HEK293 (cell line): ENCODE results near the gene DPM2.

Experiments used
- CTCF ChIA-PET: fragments of 350-600 bp; formaldehyde crosslinking; extraction: SDS; loops from one replicate; lab custom pipeline; 2021; ENCODE audit warnings: antibody characterized with exemption; lab: Yijun Ruan, JAX
- POLR2A ChIA-PET: fragments of 300-600 bp; formaldehyde crosslinking; extraction: SDS; loops from one replicate; lab custom pipeline; 2020; ENCODE audit warnings: antibody characterized with exemption, inconsistent platforms; lab: Yijun Ruan, JAX
- H3K27ac ChIP-seq: fragments of 200-500 bp; sonication (Bioruptor generic); 2 replicates; pipeline ENCODE4 v1.5.1; 2014; ENCODE audit warnings: low read depth, low read length, control low read depth, inconsistent platforms; ENCODE audit errors: extremely low read depth
- H3K36me3 ChIP-seq, 2 experiments: fragments of 200-500 bp in 1 of 2; sonication (Bioruptor generic) in 1 of 2; 1 replicate in 1 of 2; 2 replicates in 1 of 2; pipeline ENCODE4 v1.5.1; 2014 to 2017; ENCODE audit warnings: inconsistent platforms in 2 of 2, low read length in 2 of 2; ENCODE audit not compliant: control insufficient read depth in 2 of 2, insufficient read depth in 1 of 2
- H3K4me1 ChIP-seq: fragments of 200-500 bp; sonication (Bioruptor generic); 2 replicates; pipeline ENCODE4 v1.5.1; 2014; ENCODE audit warnings: mild to moderate bottlenecking, low read length, inconsistent platforms; ENCODE audit not compliant: control insufficient read depth, insufficient read depth
- H3K4me3 ChIP-seq: 2 replicates; pipeline ENCODE4 v1.5.1; 2011; ENCODE audit warnings: low read depth, mild to moderate bottlenecking, control low read depth, low read length, moderate library complexity
- H3K9me3 ChIP-seq: fragments of 200-500 bp; sonication (Bioruptor generic); 2 replicates; pipeline ENCODE4 v1.5.1; 2014; ENCODE audit warnings: low read depth, low read length, inconsistent platforms; ENCODE audit not compliant: control insufficient read depth, insufficient read depth
- CTCF ChIP-seq: fragments of 450-650 bp; formaldehyde crosslinking; IDR thresholded peaks from 2 replicates; pipeline ENCODE4 v1.5.1; 2016; ENCODE audit warnings: missing biosample characterization, missing genetic modification characterization
- KLF10 ChIP-seq: fragments of 450-650 bp; IDR thresholded peaks from 2 replicates; pipeline ENCODE4 v1.5.1; 2018; ENCODE audit warnings: missing biosample characterization, mild to moderate bottlenecking, missing genetic modification characterization
- KLF16 ChIP-seq: fragments of 450-650 bp; formaldehyde crosslinking; IDR thresholded peaks from 2 replicates; pipeline ENCODE4 v1.5.1; 2017; ENCODE audit warnings: missing biosample characterization, missing genetic modification characterization
- KLF9 ChIP-seq: fragments of 450-650 bp; formaldehyde crosslinking; IDR thresholded peaks from 2 replicates; pipeline ENCODE4 v1.5.1; 2016; ENCODE audit warnings: missing biosample characterization, missing genetic modification characterization, low read depth
- PBX3 ChIP-seq: sonication (generic); formaldehyde crosslinking; IDR thresholded peaks from 2 replicates; pipeline ENCODE4 v1.8.1; 2022; ENCODE audit warnings: mild to moderate bottlenecking, moderate library complexity, missing genetic modification reagents
- SCRT1 ChIP-seq: fragments of 450-650 bp; formaldehyde crosslinking; IDR thresholded peaks from 2 replicates; pipeline ENCODE4 v1.5.1; 2016; ENCODE audit warnings: missing biosample characterization, missing genetic modification characterization, borderline replicate concordance
- ZBTB11 ChIP-seq: fragments of 450-650 bp; formaldehyde crosslinking; conservative IDR thresholded peaks from 2 replicates; pipeline ENCODE4 v1.5.1; 2016; ENCODE audit warnings: low read depth, missing biosample characterization, missing genetic modification characterization
- ZBTB20 ChIP-seq: fragments of 450-650 bp; formaldehyde crosslinking; IDR thresholded peaks from 2 replicates; pipeline ENCODE4 v1.5.1; 2016; ENCODE audit warnings: missing biosample characterization, missing genetic modification characterization
- ZEB2 ChIP-seq: fragments of 450-650 bp; formaldehyde crosslinking; IDR thresholded peaks from 2 replicates; pipeline ENCODE4 v1.5.1; 2016; ENCODE audit warnings: missing biosample characterization, missing genetic modification characterization
- ZNF157 ChIP-seq: fragments of 450-650 bp; formaldehyde crosslinking; IDR thresholded peaks from 2 replicates; pipeline ENCODE4 v1.5.1; 2016; ENCODE audit warnings: missing biosample characterization, missing genetic modification characterization
- ZNF214 ChIP-seq: fragments of 450-650 bp; formaldehyde crosslinking; IDR thresholded peaks from 2 replicates; pipeline ENCODE4 v1.5.1; 2017; ENCODE audit warnings: missing biosample characterization, mild to moderate bottlenecking, missing genetic modification characterization, borderline replicate concordance
- ZNF404 ChIP-seq: fragments of 450-650 bp; formaldehyde crosslinking; IDR thresholded peaks from 2 replicates; pipeline ENCODE4 v1.5.1; 2017; ENCODE audit warnings: missing biosample characterization, missing genetic modification characterization
- ZNF423 ChIP-seq: fragments of 450-650 bp; formaldehyde crosslinking; IDR thresholded peaks from 2 replicates; pipeline ENCODE4 v1.5.1; 2016; ENCODE audit warnings: missing biosample characterization, missing genetic modification characterization
- ZNF544 ChIP-seq: fragments of 450-650 bp; formaldehyde crosslinking; IDR thresholded peaks from 2 replicates; pipeline ENCODE4 v1.5.0; 2017; ENCODE audit warnings: missing biosample characterization, missing genetic modification characterization
- ZNF555 ChIP-seq: fragments of 450-650 bp; formaldehyde crosslinking; conservative IDR thresholded peaks from 2 replicates; pipeline ENCODE4 v1.5.1; 2017; ENCODE audit warnings: missing biosample characterization, mild to moderate bottlenecking, missing genetic modification characterization, inconsistent platforms
- ZNF629 ChIP-seq: fragments of 450-650 bp; formaldehyde crosslinking; IDR thresholded peaks from 2 replicates; pipeline ENCODE4 v1.5.1; 2017; ENCODE audit warnings: missing biosample characterization, missing genetic modification characterization
- ZNF654 ChIP-seq: fragments of 450-650 bp; formaldehyde crosslinking; IDR thresholded peaks from 2 replicates; pipeline ENCODE4 v1.5.1; 2016; ENCODE audit warnings: low read depth, missing biosample characterization, missing genetic modification characterization
- ZNF660 ChIP-seq: fragments of 450-650 bp; IDR thresholded peaks from 2 replicates; pipeline ENCODE4 v1.5.1; 2018; ENCODE audit warnings: missing biosample characterization, mild to moderate bottlenecking, missing genetic modification characterization
- ZNF701 ChIP-seq: fragments of 450-650 bp; formaldehyde crosslinking; IDR thresholded peaks from 2 replicates; pipeline ENCODE4 v1.5.1; 2016; ENCODE audit warnings: missing biosample characterization, missing genetic modification characterization
- TF ChIP-seq, protein P1 (sequence below): fragments of 450-650 bp; formaldehyde crosslinking; IDR thresholded peaks from 2 replicates; pipeline ENCODE4 v1.5.1; 2016; ENCODE audit warnings: missing biosample characterization, missing genetic modification characterization
- TF ChIP-seq, protein P2 (sequence below): fragments of 450-650 bp; formaldehyde crosslinking; IDR thresholded peaks from 2 replicates; pipeline ENCODE4 v1.5.1; 2016; ENCODE audit warnings: missing biosample characterization, missing genetic modification characterization
- TF ChIP-seq, protein P3 (sequence below): fragments of 450-650 bp; formaldehyde crosslinking; IDR thresholded peaks from 2 replicates; pipeline ENCODE4 v1.5.1; 2016; ENCODE audit warnings: missing biosample characterization, missing genetic modification characterization

The DPM2 gene

DNA sequence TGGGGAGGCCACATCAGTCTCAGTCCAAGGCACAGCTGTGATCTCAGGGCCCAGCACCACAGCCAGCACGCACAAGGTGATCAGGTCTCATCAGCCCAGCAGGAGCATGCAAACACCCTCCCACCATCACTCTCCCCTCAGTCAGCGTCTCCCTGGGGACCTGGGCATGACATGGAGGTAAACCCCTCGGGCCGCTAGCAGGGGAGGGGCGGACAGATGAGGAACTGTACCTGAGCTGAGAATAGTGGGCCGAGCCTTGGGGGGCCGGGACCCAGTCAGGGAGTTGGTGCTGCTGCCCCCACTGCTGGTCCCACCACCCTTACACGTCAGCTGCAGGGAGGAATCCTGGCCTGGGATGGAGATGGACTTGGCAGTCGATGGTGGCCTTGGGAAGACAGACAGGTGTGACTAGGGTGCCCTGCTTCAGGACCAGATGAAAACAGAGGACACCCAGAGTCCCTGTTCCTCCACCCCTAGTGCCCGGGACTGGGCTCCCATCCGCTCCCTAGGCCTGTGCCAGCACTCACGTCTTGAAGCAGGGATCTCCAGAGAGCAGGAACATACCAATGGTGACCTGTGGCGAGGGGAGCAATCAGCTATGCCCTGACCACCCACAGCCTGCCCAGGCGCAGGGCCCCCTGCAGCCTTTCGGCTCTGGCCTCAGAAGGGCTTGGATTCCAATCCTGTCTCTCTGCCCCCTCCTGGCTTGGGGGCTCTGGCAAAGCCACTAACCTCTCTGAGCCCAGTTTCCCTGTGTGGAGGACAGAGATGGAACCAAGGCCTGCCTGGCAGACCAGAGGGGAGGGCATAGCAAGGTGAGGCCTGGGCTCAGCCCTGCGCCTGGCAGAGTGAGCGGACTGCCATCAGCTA, 10.4 kb upstream of the DPM2 start (continued):
- TF ChIP-seq, protein P1, sequence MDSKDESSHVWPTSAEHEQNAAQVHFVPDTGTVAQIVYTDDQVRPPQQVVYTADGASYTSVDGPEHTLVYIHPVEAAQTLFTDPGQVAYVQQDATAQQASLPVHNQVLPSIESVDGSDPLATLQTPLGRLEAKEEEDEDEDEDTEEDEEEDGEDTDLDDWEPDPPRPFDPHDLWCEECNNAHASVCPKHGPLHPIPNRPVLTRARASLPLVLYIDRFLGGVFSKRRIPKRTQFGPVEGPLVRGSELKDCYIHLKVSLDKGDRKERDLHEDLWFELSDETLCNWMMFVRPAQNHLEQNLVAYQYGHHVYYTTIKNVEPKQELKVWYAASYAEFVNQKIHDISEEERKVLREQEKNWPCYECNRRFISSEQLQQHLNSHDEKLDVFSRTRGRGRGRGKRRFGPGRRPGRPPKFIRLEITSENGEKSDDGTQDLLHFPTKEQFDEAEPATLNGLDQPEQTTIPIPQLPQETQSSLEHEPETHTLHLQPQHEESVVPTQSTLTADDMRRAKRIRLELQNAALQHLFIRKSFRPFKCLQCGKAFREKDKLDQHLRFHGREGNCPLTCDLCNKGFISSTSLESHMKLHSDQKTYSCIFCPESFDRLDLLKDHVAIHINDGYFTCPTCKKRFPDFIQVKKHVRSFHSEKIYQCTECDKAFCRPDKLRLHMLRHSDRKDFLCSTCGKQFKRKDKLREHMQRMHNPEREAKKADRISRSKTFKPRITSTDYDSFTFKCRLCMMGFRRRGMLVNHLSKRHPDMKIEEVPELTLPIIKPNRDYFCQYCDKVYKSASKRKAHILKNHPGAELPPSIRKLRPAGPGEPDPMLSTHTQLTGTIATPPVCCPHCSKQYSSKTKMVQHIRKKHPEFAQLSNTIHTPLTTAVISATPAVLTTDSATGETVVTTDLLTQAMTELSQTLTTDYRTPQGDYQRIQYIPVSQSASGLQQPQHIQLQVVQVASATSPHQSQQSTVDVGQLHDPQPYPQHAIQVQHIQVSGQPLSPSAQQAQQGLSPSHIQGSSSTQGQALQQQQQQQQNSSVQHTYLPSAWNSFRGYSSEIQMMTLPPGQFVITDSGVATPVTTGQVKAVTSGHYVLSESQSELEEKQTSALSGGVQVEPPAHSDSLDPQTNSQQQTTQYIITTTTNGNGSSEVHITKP (tag by site-specific recombination) = peak; percentile 99
- no peak for TF ChIP-seq ZNF423 (tag by site-specific recombination)
- TF ChIP-seq ZNF157 = no peak
- no peak for TF ChIP-seq ZBTB11 (tag by site-specific recombination)
- no peak for TF ChIP-seq SCRT1 (tag by site-specific recombination)
- TF ChIP-seq ZNF555 (tag by site-specific recombination) = no peak
- no peak for TF ChIP-seq KLF10 (tag by site-specific recombination)
- no peak for TF ChIP-seq KLF9 (tag by site-specific recombination)
- no peak for TF ChIP-seq ZNF701 (tag by site-specific recombination)
- TF ChIP-seq, protein P2, sequence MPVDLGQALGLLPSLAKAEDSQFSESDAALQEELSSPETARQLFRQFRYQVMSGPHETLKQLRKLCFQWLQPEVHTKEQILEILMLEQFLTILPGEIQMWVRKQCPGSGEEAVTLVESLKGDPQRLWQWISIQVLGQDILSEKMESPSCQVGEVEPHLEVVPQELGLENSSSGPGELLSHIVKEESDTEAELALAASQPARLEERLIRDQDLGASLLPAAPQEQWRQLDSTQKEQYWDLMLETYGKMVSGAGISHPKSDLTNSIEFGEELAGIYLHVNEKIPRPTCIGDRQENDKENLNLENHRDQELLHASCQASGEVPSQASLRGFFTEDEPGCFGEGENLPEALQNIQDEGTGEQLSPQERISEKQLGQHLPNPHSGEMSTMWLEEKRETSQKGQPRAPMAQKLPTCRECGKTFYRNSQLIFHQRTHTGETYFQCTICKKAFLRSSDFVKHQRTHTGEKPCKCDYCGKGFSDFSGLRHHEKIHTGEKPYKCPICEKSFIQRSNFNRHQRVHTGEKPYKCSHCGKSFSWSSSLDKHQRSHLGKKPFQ (tag by site-specific recombination) = no peak

DNA sequence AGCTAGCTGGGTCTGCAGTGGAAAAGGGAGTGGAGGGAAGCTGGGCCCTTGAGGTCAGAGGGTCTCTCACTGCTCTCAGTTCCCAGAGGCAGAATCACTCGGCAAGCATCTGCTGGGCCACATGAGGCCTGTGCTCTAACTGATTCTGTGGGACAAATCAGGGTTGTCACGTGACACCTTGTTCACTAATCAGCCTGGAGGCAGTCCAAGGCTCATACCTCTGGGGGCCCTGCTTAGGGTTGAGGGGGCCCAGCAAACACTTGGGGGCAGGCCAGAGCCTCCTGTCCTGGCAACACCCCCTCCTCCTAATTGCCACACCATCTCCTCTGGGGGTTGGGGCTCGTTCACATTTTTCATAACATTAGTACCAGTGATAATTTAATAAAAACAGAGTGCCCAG, 9.1 kb upstream of the DPM2 start:
- no peaks in the 10 kb centered on the region for H3K9me3 ChIP-seq
- no peak overlapping the region for H3K27ac ChIP-seq
- ChIA-PET POLR2A (no interaction called here), CTCF (interaction anchor here (0.6 to 1.8 kb wide), 4 partner anchors 14 to 606 kb away, joined by 3 to 9 read pairs (median 4); no protein-coding TSS in a partner anchor)
- no peak overlapping the region for H3K4me3 ChIP-seq
- peaks cover 3% of the 10 kb centered on the region; the same call in 1 of the 2 replicates for H3K4me1 ChIP-seq
- H3K36me3 ChIP-seq = peaks cover 0 to 32% of the 10 kb centered on the region in 2 experiments; a peak in 1 of 3 replicates
- TF ChIP-seq ZNF404 (tag by site-specific recombination) (no peak), KLF16 (tag by site-specific recombination) (no peak), ZNF629 (tag by site-specific recombination) (no peak), ZNF214 (tag by site-specific recombination) (no peak), KLF10 (tag by site-specific recombination) (no peak), ZNF654 (tag by site-specific recombination) (no peak), ZBTB20 (no peak), ZEB2 (tag by site-specific recombination) (no peak), CTCF (tag by site-specific recombination) (no peak), PBX3 (CRISPR knock-in tag) (no peak), ZNF544 (tag by site-specific recombination) (no peak), ZNF660 (no peak)
- TF ChIP-seq, protein P3, sequence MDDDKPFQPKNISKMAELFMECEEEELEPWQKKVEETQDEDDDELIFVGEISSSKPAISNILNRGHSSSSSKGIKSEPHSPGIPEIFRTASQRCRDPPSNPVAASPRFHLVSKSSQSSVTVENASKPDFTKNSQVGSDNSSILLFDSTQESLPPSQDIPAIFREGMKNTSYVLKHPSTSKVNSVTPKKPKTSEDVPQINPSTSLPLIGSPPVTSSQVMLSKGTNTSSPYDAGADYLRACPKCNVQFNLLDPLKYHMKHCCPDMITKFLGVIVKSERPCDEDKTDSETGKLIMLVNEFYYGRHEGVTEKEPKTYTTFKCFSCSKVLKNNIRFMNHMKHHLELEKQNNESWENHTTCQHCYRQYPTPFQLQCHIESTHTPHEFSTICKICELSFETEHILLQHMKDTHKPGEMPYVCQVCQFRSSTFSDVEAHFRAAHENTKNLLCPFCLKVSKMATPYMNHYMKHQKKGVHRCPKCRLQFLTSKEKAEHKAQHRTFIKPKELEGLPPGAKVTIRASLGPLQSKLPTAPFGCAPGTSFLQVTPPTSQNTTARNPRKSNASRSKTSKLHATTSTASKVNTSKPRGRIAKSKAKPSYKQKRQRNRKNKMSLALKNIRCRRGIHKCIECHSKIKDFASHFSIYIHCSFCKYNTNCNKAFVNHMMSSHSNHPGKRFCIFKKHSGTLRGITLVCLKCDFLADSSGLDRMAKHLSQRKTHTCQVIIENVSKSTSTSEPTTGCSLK = no peak
